ENCODE results near the gene SH3BP4.
"Not testable (repeated sequence)": the region's sequence is repeated elsewhere in the genome, so short reads cannot be mapped to it uniquely, and the experiment has no call there.

The SH3BP4 gene

DNA sequence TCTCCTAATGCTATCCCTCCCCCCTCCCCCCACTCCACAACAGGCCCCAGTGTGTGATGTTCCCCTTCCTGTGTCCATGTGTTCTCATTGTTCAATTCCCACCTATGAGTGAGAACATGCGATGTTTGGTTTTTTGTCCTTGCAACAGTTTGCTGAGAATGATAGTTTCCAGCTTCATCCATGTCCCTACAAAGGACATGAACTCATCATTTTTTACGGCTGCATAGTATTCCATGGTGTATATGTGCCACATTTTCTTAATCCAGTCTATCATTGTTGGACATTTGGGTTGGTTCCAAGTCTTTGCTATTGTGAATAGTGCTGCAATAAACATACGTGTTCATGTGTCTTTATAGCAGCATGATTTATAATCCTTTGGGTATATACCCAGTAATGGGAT is 105.8 kb downstream of the SH3BP4 start:
- DNase-seq (ENCODE audit: low spot score) = not testable (repeated sequence)

DNA sequence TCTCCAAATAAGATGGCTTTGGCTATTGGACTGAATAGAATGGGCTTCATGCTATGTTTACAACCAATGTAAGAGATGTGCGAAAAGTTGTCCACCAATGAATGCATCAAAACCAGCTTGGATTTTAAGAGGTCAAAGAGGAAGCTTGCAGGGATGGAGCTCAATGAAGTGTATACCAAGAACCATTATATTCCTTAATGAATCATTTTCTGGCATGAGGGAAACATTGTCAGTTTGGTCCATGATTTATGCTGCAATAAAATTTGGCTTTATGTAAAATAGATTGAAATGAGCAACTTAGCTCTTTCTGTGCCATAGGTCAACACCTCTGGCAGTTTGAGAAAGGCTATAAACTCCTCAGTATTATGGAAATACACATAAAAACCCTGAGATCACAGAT is 107.3 kb downstream of the SH3BP4 start:
- no peak for DNase-seq (ENCODE audit: low spot score)

DNA sequence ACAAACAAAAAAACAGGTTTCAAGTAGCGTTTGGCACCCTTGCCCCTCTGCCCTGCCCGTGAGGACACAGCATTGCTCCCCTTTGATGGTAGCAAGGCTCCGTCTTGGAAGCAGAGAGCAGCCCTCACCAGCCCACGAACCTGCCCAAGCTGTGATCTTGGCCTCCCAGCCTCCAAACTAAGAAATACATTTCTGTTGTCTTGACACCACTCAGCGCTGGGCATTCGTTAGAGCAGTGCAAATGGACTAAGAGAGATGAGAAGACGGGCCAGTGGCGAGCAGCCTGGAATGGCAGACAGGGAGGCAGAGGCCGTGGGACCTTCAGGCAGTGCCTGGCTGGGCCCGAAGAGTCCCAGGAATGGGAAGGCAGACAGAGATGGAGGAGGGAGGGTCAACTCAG is 109.8 kb downstream of the SH3BP4 start:
- no peak for DNase-seq (ENCODE audit: low spot score)

DNA sequence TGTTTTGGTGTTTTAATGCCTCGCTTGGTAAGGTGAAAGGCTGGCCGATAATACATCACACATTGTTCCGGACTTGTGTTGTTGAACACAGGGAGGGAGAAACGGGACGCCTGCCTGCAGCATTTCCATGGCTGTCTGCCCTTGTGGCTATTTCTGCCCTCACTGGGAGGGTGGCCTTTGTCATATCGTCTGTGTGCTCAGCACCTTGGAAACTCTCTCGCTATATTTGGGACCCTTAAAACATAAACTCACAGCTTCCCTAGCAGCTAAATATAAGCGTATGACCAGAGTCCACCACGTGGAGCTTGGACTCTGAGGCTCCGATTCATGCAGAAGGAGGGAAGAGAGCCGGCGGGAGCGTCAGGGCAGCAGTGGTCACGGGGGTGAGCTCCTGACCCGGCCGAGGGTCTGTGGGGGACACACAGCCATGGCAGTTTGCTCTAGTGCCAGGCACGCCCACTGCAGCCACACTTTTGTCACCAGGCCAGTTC is 111.7 kb downstream of the SH3BP4 start:
- no peak for DNase-seq (ENCODE audit: low spot score)

DNA sequence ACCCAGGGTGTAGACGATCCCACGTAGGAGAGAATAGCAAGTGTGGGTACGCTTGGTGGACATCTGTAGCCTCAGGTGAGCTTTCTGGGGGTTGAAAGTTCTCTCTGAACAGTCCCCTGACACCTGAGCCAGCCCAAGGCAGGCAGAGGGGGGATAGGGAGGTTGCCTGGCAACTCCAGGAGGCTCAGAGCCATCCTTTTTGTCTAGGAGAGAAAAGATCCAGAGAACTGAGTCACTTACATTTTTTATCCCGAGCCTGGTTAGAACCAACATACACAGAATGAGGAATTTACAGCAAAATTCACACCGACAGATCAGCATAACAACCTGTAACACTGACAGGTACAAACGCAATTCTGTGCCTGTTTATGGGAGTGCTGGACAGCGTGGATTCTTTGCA is 113.2 kb downstream of the SH3BP4 start:
- DNase-seq (ENCODE audit: low spot score) = no peak

DNA sequence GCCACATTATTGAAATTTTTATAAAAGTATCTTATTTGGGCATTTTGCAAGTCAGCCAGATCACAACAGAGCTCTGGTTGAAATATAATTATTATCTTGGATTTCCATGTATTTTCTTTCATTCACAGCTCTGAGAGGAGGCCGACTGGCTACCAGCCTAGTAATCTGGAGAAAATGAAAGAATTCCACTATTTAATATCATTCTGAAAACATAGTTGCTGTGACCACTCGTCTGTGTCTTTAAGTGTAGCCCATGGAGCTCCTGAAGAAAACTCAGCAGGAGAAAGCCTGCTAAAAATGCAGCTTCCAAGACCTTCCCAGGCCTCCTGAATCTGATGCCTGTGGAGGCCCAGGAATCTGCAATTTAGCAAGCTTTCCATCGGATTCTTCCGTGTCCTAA is 114.7 kb downstream of the SH3BP4 start:
- DNase-seq (ENCODE audit: low spot score) = no peak

DNA sequence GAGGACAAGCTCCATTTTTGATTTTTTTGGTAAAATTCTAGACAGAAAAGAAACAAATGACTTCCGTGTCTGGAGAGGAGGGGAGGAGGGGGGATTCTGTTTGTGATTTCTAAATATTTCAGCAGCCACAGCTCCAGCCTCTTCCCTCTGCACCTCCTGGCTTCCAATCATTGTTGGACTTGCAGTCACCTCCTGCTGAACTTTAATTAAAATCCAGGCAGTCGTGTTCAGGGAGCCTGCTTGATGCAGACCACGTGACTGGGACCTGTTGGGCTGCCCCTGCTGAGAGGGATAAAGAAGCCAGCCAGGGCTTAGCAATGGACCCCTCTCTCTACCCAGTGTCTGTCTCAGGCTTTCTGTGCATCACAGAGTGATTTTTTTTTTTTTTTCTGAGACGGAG is 115.1 kb downstream of the SH3BP4 start:
- DNase-seq (ENCODE audit: low spot score) = no peak

DNA sequence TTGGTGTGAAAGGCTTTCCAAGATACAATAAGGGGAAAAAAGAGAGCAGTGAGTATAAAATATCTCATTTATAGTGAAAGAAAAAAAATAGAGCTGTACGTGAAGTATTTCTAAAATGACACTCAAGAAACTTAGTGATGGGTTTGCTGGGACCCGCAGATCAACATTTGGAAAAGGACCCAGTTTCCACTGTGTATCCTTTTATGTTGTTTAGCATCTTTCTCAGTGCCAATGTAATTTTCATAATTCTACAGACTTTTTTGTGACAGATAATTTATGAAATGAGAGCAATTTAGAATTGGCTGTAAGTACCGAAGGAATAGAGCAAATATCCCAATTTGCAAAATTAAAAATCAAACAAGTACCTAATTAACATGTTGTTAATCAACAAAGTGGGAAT is 116.9 kb downstream of the SH3BP4 start:
- DNase-seq (ENCODE audit: low spot score) = no peak

DNA sequence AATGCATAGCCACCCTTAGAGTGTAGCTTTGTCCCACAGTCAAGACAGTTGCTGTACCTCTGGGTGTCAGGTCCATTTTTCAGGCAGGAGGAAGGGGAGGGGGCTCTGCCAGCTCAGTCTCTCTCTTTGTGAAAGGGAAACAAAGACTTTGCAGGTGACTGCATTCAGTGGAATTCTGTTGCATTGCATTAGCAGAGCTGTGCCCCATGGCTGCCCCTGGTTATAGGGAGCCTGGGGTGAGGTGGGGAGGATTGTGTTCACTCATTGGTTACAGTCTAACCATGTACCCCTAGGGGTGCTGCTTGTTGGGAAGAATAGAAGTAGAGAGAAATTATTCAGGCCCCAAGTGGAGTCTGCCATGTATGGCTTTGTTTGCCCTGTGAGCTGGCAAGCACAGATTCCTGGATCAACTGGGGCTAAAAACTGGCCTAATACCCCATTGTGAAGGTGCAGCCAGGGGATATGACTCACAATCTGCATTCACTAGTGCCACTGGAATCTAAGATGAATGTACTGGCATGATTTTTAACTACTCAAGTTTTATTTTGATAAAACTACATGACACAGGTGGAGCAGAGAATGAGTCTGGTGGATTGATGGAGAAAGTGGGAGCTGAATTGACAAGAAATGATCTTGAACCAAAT is 118.4 kb downstream of the SH3BP4 start:
- peak; percentile 70 for DNase-seq (ENCODE audit: low spot score)

DNA sequence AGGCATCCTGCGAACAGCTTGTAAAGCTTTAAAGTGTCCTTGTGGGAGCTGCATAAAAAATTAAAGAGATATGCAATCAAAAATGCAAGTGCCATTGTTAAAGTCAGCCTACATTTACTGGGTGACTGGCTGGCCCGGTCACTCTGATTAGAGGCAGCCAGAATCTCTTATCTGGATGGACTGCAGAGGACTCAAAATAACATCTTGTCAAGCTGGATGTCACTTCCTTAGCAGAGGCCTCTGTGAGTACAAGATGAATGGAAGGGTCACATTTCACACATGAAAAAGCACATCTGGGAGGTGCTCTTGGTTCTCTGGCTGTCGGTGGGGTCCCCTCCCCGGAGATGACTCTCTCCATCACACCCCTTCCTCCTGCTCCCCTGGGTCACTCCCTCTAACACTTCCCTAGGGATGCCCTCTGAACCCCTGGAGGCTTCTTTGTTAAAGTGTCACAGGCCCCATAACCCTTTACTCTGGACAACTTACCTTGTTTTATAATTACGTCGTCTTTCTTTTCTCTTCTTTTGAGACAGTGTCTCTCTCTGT is 122.1 kb downstream of the SH3BP4 start:
- no peak for DNase-seq (ENCODE audit: low spot score)

DNA sequence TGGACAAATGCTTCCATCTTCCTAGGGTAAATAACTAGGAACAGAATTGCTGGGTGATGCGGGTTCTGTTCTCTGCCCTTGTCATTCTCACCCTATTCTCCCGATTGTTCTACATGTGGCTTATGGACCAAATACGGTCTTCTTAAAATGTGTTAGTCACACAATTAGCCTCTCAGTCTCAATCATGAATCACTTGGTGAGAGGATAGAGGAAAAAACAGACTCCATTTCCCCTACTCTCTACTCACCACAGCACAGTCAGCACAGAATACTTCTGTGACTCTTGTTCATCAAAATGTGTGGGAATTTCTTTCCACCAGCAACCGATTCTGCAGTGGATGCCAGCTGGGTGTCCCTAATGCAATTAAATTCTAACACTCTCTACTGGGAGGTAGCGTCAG is 125.2 kb downstream of the SH3BP4 start:
- peak; percentile 46 for DNase-seq (ENCODE audit: low spot score)

DNA sequence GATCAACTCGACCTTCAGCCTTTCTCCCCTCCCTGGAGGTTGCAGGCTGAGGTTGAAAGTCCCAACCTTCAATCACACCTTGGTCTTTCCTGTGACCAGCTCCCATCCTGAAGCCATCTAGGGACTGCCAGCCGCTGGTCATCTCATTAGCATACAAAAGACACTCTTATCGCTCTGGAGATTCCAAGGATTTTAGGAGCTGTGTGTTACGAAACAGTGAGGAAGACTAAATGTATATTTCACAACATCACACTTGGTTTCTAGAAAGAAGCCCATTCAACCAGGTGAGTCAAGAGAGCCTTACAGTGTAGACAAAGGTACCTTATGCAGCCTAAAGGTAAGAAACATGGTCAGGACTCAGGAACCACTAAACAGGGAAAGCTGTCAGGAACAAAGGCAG is 126.4 kb downstream of the SH3BP4 start:
- DNase-seq (ENCODE audit: low spot score) = no peak

DNA sequence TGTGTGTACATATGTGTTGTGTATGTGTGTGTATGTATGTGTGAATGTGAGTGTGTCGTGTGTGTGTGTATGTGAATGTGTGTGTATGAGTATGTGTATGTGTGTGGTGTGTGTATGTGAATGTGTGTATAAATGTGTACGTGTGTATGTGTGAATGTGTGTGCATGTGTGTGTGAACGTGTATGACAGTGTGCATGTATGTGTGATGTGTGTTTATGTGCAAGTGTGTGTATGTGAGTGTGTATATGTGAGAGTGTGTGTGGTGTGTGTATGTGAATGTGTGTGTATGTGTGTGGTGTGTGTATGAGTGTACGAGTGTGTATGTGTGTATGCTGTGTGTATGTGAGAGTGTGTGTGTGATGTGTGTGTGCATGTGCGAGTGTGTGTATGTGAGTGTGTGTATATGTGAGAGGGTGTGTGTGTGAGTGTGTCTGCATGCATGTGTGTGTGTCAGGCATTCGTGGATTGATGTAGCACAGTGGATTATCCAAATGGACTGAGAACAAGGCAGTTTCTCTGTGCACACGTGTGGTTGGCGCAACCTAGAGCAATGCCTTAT is 127.2 kb downstream of the SH3BP4 start:
- no peak for DNase-seq (ENCODE audit: low spot score)

DNA sequence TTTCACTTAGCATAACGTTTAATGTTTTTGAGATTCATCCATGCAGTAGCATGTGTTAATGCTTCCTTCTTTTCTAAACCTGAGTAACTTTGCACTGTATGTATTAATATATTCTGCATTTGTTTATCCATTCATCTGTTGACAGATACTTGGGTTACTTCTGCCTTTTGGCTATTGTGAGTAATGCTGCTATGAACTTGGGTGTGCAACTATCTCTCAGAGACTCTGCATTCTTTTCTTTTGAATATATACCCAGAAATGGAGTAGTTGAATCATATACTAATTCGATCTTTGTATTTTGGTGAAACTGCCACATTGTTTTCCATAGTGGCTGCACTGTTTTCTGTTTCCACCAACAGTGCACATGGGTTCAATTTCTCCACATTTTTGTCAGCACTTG is 128.3 kb downstream of the SH3BP4 start:
- DNase-seq (ENCODE audit: low spot score) = no peak

DNA sequence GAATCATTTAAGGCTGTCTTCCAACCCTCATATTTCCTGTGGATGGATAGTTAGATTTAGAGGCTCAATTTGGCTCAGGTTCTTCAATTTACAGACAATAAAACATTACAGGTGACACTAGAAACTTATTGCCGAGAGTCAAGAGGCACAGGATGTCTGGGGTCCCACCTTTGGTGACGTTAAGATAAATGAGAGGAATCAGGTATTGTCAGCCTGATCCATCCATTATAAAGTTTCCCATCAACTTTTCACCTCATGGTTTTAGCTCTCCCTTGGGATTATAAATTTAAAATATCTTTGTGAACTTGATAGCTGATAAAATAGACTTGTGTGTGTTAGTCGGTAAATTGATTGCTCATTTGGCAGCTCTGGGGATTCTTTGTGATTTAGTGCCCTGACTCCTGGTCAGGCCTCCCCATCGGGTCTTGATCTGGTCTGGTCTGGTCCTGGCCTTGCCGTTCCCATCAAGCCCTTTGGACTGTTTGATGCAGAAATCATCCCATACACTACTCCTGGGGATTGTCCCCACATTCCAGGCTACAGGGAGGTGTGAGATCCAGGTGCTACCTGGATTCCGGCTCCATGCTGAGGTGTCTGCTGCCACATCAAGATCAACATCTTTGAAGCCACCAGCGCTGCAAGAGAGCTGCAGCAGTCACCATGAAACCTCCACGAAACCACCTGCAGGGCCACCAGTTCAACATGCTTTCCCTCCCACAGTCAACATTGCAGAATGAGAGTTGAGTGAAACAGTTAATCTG is 130.9 kb downstream of the SH3BP4 start:
- no peak for DNase-seq (ENCODE audit: low spot score)

DNA sequence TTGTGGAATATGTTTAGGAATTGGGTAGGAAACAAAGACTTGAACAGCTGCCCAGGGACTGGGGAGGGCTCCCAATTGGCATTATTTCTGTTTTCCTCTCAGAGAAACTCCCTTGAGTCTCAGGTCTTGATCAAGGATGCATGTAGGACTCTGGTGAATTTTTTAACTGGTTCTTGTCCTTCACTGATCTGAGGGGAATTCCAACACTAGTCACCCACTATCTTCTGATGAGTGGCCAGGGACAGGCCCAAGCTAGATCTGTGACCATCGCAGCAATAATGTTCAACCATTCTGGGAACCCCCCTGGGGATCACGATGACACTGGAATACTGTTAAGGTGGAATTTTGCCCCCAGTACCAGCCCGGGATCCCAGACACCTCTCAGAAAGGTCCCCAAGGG is 132.0 kb downstream of the SH3BP4 start:
- peak; percentile 86 for DNase-seq (ENCODE audit: low spot score)

DNA sequence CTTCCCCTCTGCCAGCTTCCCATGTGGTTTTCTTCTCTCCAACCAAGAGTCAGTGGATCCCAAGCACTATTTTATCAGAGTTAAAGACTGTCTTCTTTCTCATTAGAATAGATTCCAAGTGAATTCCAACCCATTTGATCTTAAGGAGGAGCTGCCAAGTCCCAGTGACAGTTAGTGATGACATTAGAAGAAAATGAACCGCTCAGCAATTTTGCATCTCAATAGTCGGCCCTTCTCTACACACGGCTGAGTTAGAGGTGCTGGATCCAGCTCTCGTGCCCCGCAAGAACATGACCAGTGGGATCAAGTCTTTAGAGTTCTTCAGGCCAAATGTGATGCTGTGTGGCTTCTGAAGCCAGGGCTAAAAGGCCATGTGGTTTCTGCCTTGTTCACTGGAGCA is 132.6 kb downstream of the SH3BP4 start:
- no peak for DNase-seq (ENCODE audit: low spot score)

DNA sequence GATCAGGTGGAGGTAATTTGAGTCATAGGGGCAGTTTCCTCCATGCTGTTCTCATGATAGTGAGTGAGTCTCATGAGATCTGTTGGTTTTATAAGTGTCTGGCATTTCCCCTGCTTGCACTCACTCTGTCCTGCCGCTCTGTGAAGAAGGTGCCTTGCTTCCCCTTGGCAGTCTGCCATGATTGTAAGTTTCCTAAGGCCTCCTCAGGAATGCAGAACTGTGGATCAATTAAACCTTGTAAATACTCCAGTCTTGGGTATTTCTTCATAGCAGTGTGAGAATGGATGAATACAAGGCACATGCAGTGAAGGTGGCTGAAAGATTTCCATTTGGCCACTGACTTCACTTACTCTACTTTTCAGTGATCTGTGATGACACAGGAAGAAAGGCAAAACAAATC is 133.7 kb downstream of the SH3BP4 start:
- peak; percentile 65 for DNase-seq (ENCODE audit: low spot score)

DNA sequence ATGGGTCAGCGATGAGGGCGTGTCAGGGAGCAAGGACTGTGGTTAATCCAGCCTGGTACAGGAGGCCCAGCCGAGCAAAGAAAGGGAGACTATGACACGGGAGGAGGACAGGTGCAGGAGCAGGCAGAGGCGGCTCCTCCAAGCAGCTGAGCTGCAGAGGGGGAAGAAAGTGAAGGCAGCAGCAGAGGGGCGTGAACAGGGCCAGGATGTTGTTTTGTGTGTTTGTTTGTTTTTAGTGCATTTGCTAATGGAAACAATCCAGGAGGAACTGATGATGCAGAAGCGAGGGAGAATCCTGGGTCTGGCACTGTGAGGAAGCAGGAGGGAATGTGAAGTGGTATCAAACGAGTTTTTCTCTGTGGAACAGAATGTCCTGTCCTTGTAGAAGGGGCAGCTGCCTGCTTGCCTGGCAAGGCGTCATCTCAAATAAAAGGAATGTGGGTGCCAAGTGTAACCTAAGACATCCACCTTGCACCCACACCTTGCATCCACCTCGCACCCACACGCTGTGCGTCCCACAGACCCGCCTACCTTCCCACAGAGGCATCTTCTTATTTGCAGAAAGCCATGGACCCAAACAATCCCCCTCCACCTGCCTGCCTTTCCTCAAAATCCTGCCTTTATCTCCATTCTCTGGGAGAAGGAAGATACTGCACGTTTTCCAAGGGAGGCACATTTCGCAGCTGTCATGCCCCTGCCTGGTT is 134.8 kb downstream of the SH3BP4 start:
- no peak for DNase-seq (ENCODE audit: low spot score)

DNA sequence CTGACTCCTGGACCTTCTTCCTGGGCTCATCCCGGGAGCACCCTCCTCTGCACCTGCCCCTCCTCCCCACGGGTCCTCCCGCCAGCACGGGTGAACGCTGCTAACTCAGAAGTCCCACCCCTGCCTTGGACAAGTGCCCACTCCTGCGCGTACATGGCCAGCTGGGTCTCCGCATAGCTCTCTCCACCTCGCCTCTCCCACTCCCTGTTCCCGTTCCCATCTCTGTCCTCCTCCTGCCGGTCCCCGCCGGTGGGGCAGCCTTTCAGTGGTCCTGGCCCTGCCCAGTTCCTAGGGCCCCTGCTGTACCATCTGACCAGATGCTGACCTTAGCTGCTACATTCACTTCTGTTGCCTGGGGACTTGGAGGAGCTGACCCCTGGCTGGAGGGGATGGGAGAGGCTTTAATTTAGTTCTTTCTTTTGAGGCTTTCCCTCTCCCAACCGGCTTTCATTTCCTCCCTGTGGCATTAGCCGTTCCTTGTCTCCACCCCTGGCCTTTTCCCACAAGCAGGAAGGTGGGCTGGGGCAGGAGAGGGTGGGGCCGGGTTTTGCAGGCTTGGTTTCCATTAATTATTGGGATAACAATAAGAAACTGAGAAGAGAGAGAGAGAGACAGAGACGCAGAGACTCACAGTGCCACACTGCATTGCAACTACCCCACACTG is 136.1 kb downstream of the SH3BP4 start:
- no peak for DNase-seq (ENCODE audit: low spot score)

DNA sequence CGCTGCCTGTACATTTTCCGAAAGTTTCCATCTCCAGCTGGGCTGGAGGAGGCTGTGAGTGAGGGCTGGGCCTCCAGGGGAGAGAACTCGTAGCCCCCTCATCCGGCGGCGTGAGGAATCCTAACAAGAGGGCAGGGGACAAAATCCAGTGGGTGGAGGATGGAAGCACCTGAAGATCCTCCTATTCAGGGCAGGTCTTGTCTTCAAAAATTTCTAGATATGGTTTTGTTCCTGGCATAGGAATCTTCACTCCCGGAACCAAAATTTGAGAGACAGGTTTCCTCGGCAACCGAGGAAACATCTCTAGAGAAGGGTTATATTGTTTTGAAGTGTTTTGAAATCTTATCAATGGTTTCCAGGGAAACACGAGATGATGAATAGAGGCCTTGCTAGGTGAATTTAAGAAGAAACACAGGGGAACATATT is 136.7 kb downstream of the SH3BP4 start:
- peak; percentile 12 for DNase-seq (ENCODE audit: low spot score)

DNA sequence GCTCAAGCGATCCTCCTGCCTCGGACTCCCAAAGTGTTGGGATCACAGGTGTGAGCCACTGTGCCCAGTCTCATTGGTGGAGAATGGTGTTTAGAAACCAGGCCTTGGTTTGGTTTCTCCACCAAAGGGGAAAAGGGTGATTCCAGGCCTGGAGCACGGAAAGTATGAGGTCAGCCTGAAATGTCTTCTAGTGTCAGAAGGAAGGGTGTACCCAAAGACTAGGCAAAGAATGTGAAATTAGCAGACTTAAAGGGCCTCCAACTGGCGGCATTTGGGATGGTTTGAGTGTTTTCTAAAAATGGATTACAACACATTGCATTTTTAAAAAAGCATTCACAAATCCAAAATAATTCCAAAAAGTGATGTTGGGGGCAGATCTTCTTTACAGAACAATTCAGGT is 139.6 kb downstream of the SH3BP4 start:
- DNase-seq (ENCODE audit: low spot score) = no peak

All from kidney tubule cell (primary cell).